ENCODE measurements around the gene MRPL1.
"Not testable (repeated sequence)": the region's sequence is repeated elsewhere in the genome, so short reads cannot be mapped to it uniquely, and the experiment has no call there.

MRPL1 gene

DNA sequence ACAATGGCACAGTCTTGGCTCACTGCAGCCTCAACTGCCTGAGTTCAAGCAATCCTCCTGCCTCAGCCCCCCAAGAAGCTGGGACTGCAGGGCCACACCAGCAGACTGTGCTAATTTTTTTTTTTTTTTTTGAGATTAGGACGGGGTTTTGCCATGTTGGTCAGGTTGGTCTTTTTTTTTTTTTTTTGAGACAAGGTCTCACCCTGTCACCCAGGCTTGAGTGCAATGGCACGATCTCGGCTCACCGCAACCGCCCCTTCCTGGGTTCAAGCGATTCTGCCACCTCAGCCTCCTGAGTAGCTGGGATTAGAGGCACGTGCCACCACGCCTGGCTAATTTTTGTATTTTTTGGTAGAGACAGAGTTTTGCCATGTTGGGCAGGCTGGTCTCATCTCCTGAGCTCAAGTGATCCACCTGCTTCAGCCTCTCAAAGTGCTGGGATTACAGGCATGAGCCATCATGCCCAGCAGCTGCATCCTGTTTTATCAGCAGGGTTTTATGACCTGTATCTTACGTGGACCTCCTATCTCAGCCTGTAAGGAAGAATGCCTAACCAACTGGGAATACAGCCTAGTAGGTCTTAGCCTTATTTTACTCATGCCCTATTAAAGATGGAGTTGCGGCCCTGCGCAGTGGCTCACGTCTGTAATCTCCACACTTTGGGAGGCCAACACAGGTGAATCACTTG, 13.2 kb upstream of the MRPL1 start:
- DNase-seq (ENCODE audit: low read depth in 2 of 3, low spot score in 2 of 3) = no peak

DNA sequence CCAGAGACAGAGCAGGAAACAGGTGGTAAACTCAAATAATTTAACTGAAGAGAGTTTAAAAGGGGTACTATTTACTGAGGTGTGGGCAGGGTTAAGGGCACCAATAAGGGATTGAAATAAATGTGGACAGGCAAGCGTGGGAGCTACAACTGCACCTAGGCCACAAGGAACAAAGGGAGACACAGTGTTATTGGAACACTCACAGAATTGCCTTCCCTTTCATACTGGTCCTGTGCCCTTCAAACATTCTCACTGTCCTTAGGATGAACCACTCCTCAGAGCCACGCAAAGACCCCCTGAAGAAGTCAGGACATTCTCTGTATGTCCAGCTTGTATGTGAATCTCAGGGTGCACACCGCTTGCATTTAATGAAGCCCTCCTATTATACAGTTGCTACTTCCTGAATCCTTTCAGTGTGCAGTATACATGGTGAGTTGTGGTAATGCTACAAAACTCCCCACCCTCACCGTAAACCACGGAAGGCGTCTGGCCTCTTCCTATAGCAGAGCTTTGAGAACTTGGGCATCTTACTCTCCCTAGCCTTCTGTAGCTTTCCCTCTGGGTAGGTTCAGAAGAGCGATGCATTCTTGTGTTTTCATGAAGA, 9.6 kb upstream of the MRPL1 start:
- DNase-seq (ENCODE audit: low read depth in 2 of 3, low spot score in 2 of 3) = peak in 2 of 3 experiments; percentile 26 to 28

DNA sequence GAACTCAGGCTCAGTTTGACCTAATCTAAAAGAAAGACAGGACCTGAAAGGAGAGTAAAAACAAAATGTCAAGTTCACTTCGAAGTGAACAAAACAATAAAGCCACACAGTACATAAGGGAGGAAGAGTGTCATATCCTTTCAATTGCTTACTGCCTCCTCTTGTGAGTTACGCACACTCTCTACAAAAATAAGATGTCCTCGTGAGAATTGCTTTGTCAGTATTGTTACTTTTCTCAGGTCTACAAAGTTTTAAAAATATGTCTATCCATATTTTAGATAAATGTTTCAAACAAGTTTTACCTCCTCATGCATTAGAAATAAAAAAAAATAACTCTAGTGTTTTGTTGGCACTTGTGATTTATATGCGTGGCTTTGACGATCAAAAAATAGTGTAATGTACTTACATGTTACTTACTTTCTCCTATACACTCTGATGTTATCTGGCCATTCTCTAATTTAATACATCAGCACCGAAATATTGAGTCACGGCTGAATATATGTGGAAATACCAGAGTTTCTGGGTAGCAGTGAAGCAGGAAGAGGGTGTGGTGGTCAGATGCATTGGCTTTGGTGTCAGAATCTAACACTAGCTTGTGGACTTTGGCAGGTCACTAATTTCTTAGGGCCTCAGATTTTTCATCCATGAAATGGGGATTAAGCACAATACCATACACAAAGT, 8.1 kb upstream of the MRPL1 start:
- no peak for DNase-seq (ENCODE audit: low read depth in 2 of 3, low spot score in 2 of 3)

DNA sequence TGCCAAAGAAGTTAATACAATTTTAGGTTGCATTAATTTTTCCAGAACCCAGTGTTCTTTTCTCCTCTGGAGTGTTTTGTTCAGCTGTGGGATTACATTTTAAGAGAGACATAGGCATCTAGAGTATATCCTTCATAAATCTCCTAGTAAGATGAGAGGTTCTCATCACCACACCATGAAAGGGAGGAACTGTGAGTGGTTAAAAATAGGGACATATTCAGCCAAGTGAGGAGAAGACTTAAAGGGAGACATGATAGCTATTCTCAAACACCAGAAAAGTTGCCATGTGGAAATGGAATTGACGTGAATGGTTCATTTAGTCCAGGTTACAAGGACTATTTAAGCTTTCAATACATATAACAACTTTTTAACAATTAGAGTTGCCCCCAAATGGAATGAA, 6.5 kb upstream of the MRPL1 start:
- no peak for DNase-seq (ENCODE audit: low read depth in 2 of 3, low spot score in 2 of 3)

DNA sequence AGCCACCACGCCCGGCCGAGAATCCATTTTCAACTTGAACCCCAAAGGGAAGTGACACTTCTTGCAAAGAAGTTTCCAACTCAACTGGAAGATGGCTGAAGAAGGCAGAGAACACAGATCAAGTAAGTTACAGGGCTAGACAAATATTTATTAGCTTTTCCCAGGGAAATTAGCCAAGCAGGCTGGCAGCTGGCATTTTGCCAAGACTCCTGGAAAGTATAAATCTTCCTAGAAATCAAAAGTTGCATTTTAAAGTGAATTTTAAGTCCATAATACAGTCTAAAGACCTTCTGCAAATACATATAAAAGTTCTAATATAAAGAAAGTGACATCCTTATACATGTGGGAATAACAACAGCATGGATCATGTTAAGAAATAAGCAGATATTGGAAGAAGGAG, 3.4 kb upstream of the MRPL1 start:
- DNase-seq (ENCODE audit: low read depth in 2 of 3, low spot score in 2 of 3) = no peak

DNA sequence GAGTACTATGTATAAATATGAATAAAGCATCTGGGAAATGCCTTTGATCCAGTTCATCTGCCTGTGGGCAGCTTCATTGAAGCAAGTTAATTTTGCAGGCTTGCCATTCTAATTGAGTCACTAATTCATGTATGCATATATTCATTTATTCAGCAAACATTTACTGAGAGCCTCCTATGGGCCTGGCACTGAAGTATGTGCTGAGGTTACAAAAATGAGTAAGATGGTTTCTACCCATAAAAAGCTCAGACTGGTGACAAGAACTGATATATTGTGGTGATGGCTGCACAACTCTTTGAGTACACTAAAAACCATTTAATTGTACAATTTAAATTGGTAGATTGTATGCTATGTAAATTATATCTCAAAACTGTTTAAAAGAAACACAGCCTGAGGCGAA, 1.1 kb upstream of the MRPL1 start:
- DNase-seq (ENCODE audit: low read depth in 2 of 3, low spot score in 2 of 3) = no peak

DNA sequence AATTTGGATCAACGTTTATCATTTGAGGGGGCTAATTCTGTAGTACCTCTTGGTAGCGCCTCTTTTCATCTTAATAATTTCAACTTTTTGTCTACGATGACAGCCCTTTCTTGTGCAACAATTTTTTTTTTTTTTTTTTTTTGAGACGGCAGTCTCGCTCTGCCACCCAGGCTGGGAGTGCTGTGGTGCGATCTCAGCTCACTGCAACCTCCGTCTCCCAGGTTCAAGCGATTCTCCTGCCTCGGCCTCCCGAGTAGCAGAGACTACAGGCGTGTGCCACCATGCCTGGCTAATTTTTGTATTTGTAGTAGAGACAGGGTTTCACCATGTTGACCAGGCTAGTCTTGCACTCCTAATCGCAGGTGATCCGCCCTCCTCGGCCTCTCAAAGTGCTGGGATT, 711 bp downstream of the MRPL1 start:
- not testable (repeated sequence) for DNase-seq (ENCODE audit: low read depth in 2 of 3, low spot score in 2 of 3)

DNA sequence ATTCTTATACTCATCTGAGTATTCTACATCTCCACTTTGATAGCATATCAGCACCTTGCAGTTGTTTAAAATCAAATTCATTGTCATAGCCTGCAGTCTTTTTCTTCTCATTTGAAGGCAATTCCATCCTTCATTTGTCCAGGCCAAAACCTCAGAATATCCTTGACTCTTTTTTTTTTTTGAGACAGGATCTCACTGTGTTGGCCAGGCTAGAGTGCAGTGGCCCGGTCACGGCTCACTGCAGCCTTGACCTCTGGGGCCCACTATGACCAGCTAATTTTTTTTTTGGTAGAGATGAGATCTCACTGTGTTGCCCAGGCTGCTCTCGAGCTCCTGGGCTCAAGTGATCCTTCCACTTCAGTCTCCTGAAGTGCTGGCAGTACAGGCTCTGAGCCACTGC, 2.6 kb downstream of the MRPL1 start:
- no peak for DNase-seq (ENCODE audit: low read depth in 2 of 3, low spot score in 2 of 3)

DNA sequence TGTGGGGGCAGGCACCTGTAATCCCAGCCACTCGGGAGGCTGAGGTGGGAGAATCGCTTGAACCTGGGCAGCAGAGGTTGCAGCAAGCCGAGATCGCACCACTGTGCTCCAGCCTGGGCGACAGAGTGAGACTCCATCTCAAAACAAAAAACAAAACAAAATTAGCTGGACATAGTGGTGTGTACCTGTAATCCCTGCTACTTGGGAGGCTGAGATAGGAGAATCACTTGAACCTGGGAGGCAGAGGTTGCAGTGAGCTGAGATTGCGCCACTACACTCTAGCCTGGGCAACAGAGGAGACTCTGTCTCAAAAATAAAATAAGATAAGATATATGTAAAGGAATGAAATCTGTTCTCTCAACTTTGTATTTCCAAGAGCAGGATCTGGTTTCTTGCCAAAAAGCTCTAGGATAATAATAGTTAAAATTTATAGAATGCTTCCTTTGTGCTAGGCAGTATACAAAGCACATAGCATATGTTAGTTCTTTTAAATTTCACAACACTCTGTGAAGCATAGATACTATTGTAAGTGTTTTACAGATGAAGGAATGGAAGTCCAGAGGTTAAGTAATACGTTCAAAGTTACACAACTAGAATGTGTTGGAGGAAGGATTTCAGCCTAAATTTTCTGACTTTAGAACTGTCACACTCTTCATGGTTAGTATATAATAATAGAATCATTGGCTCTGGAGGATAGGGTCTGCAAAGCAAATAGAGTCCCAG, 10.3 kb downstream of the MRPL1 start:
- DNase-seq (ENCODE audit: low read depth in 2 of 3, low spot score in 2 of 3) = no peak

DNA sequence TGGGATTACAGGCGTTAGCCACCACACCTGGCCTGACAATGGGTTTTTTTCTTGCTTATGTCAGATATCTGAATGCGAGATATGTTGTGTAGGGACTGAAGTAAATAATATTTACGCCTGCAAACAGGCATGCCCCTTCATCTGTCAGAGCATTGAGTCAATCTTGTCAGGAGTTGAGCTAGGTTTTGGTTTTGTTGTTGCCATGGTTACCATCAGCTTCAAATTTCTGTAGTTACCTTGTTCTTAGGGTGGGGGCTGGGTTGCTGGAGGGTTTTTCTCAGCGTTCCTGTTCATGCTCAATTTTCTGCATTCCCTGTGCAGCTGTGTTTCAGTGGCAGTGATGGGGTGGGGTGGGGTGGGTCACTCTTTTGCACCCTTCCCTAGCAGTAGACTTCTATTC, 14.5 kb downstream of the MRPL1 start:
- DNase-seq (ENCODE audit: low read depth in 2 of 3, low spot score in 2 of 3) = no peak

DNA sequence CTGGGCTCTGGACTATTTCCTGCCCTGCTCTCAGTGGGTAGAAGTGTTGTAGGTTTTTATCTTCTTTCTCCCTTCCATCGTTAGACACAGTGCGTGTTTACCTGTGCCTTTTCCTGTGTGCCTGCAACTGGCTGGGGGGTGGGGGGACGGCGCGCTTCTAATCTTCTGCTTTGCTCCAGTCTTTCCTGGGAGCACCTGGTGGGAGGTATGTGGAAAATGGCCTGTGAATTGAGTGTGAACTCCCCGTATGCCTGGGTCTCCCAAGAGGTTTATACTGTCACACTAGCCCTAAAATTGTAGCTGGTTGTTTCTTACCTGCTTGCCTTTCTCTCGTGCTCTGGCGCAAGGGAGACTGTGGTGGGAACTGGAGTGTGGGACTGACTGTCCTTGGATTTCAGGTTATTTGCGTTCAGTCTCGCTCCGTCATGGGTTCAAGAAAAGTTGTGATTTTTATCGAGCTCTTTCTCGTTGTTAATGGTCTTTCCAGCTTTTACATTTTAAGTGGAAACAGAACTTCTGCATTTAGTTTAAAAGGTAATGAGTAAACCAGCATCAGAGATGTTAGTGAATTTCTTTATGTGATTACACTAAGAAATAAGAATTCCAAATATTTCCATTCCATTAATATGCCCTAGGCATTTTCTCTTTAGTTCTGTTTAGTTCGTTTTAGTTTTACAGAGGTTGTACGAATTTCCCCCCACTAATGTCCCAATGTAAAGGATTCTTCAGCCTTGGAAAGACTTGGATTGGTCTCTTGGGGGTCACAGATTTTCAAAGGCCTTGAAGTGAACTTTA, 15.3 kb downstream of the MRPL1 start:
- no peak for DNase-seq (ENCODE audit: low read depth in 2 of 3, low spot score in 2 of 3)

DNA sequence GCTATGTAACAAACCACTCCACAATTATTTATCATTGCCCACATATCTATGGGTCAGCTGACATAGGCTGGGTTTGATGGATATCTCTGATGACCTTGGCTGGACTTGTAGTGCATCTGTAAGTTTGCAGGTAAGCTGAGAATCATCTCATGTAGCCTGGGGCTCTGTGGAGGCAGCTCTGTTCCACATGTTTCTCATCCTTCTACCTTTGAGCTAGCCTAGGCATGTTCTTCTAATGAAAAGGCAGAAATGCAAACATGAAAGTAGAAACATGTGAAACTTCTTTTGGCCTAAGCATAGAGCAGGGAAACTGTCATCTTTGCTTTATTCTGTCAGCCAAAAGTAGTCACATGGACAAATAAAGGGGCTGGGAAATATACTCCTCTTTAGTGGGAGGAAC, 18.2 kb downstream of the MRPL1 start:
- no peak for DNase-seq (ENCODE audit: low read depth in 2 of 3, low spot score in 2 of 3)

DNA sequence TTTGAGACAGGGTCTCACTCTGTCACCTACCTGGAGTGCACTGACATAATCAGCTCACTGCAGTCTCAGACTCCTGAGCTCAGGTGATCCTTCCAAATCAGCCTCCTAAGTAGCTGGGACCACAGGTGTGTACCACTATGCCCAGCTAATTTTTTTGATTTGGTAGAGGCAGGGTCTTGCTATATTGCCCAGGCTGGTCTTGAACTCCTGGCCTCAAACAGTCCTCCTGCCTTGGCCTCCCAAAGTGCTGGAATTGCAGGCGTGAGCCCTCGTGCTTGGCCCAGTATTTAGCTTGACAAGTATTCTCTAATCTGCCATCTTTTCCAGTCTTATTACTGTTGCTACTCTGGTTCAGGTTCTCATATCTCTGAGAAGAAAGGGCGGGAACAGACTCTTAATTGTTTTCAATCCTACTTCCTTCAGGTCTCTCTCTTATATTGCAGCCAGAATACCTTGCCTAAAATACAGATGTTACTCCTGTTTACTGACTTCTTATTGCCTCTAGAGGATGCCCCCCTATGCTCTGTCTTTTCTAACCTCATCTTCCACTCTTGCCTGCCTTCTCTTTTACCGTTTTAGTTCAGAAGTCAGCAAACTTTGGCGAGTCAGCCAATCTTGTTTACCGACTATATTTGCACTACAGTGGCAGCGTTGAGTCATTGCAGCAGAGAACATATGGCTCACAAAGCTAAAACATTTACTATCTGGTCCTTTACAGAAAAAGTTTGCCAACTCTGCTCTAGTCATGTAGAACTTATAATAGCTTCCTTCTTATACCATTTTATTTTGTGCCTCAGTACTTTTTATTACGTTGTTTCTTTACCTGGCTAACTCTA, 19.0 kb downstream of the MRPL1 start:
- DNase-seq (ENCODE audit: low read depth in 2 of 3, low spot score in 2 of 3) = no peak

DNA sequence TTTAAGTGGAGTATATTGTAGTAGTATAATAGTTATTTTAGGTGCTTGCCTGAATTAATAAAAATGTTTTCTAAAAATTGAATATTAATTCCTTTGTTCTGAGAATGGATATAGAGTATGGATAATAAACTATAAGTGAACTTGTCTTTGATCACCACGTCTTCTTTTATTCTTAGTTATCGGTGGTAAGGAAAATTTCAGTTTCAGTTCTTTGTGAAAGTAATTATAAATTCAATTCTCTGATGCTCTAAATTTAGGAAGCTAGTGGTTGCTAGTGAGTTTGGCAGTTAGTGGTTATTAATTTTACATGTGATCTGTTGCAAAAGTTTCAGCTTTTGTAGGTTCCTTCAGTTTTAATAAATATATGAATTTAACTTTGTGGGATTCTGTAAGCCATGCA, 30.8 kb downstream of the MRPL1 start:
- no peak for DNase-seq (ENCODE audit: low read depth in 2 of 3, low spot score in 2 of 3)

DNA sequence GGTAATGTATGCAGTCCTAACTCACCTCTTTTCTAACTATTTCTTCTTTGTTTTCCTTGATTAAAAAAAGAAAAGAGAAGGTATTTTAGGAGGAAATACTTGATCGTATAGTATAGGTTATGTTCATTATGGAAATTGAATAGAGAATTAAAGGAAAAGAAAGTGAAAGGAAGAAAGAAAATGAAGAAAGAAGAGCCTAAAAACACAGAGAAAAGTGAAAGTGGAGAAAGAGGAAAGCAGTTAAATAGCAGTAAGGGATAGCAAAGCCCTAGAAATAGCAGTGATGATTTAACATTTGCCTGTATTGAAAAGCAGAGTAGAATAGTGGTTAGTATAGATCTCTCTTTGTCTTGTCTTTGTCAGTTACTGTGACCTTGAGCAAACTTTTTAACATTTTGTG, 37.0 kb downstream of the MRPL1 start:
- no peak for DNase-seq (ENCODE audit: low read depth in 2 of 3, low spot score in 2 of 3)

DNA sequence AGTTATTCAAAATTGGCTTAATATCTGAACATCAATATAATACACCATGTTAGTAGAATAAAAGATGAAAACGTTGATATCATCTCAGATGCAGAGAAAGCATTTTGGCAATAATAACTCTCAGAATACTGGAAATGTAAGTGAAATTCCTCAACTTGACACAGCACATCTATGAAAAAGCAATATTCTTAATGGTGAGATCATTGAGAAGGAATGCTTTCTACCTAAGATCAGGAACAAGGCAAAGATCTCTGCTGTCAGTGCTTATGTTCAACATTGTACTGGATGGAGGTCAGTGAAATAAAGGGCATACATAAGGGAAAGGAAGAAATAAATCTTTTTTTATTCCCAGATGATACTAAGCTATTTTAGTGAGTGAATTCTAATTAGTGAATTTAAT, 40.6 kb downstream of the MRPL1 start:
- DNase-seq (ENCODE audit: low read depth in 2 of 3, low spot score in 2 of 3) = no peak

DNA sequence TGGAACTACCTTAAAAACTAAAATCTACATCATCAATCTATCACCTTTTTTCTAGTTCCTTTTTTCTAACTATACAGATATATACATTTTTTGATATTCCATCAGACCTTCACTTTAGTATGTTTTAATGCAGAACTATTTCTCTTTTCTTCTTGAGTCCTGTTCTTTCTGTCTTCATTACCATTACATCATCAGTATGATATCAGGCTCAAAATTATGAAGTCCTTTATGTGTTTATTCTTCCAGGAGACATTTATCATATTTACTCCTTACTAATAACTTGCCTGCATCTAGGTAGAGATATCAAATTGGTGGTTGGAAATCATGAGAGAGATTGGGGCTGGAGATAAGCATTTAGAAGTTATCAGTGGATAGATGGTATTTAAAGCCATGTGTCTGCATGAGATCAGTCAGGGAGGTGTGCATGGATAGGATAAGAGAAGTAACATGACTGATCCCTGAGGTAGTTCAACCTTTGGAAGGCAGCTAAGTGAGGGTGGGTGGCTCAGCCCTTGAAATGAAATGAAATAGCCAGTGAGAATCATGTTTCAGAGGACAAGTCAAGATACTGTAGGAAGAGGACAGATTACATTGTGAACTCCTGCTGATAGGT, 43.1 kb downstream of the MRPL1 start:
- no peak for DNase-seq (ENCODE audit: low read depth in 2 of 3, low spot score in 2 of 3)

DNA sequence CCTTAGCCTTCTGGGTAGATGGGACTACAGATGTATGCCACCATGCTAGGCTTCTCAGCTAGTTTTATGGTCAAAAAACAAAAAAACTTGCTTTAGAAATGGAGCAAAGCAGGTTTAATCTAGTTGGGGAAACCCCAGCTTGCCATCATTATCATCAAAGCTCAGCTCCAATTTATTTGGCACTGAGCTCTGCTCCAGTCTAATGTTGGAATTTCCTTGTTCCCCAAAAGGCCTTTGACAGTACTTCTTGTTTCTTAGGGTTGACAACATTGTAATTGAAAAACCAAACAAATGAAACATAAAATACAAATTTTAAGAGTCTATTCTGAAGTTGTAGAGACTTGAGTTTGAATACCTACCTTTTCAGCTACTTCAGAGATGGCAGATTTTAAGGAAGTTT, 48.0 kb downstream of the MRPL1 start:
- DNase-seq (ENCODE audit: low read depth in 2 of 3, low spot score in 2 of 3) = no peak

DNA sequence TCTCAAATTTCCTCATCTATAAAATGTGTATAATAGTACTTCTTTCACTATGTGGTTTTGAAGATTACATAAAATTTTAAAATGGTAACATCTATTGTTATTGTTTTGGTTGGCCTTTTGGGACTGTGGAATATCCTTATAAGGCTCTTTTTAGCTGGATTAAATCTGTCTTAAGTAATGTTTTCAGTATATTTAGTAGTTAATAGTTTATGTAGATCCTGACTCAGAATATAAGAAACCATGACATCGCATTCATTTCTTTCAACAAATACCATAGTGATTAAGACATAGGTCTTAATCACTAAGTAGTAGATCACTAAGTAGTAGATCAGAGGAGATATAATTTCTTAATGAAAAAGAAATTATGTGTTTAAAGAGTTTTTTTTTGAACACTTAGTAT, 48.5 kb downstream of the MRPL1 start:
- DNase-seq (ENCODE audit: low read depth in 2 of 3, low spot score in 2 of 3) = no peak
